ENCODE data around the gene NLRC4.
"Not testable (repeated sequence)": the region's sequence is repeated elsewhere in the genome, so short reads cannot be mapped to it uniquely, and the experiment has no call there.

The NLRC4 gene

DNA sequence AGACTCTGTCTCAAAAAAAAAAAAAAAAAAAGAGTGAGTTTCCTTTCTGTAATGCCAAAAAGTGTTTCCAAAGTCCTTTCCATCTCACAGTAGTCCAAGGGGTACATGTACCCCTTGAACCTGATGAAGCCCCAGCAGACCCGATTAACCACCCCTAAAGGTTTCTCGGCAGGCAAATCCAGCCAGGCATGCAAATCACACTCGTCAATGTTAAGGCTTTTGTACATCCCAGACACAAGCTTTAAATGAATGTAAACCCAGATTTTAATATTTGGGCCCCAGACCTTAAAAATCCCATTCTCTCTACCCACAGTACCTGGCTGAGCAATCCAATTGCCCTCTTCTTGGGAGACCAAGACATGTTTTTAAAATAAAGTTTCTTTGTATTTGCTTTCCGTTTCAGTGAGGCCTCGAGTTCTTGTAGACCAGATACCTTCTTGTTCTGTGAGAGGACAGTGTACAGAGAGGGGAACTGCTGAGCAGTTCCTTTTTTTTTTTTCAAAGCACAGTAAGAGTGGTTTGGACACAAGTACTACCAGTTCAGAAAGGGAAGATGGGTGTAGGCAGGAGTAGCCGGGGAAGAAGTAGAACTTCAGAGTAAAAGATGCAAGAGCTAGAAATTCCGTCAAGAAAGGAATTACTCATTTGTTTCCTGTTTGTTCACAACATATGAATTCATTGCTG lies at the start of gene NLRC4:
NLRC4 (minus strand) TSS at position 465 of the 684 bp plus-strand sequence. CDS start 8,111 bp downstream, outside the sequence.
- DNase-seq (ENCODE audit: low read depth): no peak

- no peak for DNase-seq (ENCODE audit: low read depth)
These were observed 45.9 kb upstream of the NLRC4 start for GRCh38 chr2:32310577-32310976.

DNA sequence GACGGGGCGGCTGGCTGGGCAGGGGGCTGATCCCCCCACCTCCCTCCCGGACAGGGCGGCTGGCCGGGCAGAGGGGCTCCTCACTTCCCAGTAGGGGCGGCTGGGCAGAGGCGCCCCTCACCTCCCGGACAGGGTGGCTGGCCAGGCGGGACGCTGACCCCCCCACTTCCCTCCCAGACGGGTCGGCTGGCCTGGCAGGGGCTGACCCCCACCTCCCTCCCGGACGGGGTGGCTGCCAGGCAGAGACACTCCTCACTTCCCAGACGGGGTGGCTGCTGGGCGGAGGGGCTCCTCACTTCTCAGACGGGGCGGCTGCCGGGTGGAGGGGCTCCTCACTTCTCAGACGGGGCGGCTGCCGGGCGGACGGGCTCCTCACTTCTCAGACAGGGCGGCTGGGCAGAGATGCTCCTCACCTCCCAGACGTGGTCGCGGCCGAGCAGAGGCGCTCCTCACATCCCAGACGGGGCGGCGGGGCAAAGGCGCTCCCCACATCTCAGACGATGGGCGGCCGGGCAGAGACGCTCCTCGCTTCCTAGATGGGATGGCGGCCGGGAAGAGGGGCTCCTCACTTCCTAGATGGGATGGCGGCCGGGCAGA lies 29.4 kb upstream of the NLRC4 start:
- not testable (repeated sequence) for DNase-seq (ENCODE audit: low read depth)

- not testable (repeated sequence) for DNase-seq (ENCODE audit: low read depth)
These were observed 28.8 kb upstream of the NLRC4 start for GRCh38 chr2:32293493-32293892.

GRCh38 chr2:32291746-32292145 lies 27.1 kb upstream of the NLRC4 start:
- no peak for DNase-seq (ENCODE audit: low read depth)

DNA sequence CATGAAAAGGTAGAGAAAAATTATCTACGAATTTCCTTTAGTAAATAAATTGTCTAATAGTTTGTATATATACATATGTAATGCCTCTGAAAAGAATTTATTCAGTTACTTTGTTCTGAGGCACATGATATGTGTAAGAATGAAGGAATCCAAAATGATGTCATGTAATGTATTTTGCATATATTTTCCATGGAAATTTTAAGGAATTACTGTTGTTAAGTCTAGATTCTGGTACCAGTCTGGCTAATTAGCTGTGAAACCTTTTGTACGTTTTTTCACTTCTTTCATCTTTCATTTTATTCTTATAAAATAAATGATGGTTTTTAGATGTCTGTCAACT lies 25.3 kb upstream of the NLRC4 start:
- DNase-seq (ENCODE audit: low read depth): no peak

GRCh38 chr2:32289165-32289999 lies 24.7 kb upstream of the NLRC4 start:
- no peak for DNase-seq (ENCODE audit: low read depth)

- DNase-seq (ENCODE audit: low read depth): no peak
These were observed 19.6 kb upstream of the NLRC4 start for GRCh38 chr2:32284321-32284720.

- no peak for DNase-seq (ENCODE audit: low read depth)
These were observed 13.8 kb upstream of the NLRC4 start for GRCh38 chr2:32278478-32278853.

- DNase-seq (ENCODE audit: low read depth): peak; percentile 74
These were observed 13.2 kb upstream of the NLRC4 start, which contains the start of gene YIPF4 for GRCh38 chr2:32277674-32278477. Gene YIPF4, plus strand, starts transcription at chr2:32277904. Its CDS starts 252 bp downstream, at chr2:32278156.

- no peak for DNase-seq (ENCODE audit: low read depth)
These were observed 12.6 kb upstream of the NLRC4 start for GRCh38 chr2:32277363-32277673.

DNA sequence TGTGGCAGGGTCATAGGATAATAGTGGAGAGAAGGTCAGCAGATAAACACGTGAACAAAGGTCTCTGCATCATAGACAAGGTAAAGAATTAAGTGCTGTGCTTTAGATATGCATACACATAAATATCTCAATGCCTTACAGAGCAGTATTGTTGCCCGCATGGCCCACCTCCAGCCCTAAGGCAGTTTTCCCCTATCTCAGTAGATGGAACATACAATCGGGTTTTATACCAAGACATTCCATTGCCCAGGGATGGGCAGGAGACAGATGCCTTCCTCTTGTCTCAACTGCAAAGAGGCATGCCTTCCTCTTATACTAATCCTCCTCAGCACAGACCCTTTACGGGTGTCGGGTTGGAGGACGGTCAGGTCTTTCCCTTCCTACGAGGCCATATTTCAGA lies 11.1 kb upstream of the NLRC4 start:
- DNase-seq (ENCODE audit: low read depth): not testable (repeated sequence)

- DNase-seq (ENCODE audit: low read depth): no peak
These were observed 9.6 kb upstream of the NLRC4 start for GRCh38 chr2:32274289-32274688.

DNA sequence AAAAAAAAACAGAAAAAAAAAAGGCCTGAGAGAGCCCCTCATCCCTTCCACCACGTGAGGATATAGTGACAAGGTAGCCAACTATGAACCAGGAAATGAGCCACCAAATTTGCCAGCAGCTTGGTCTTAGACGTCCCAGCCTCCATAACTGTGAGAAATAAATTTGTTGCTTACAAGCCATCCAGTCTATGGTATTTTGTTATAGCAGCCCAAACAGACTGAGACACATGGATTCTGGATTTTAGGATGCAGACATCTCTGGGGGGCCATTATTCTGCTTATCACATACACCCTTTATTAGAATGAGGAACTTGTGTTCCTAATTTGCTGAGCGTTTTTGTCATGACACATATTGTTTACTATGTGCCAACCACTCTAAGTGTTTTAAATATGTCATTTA lies 7.6 kb upstream of the NLRC4 start:
- DNase-seq (ENCODE audit: low read depth): no peak

DNA sequence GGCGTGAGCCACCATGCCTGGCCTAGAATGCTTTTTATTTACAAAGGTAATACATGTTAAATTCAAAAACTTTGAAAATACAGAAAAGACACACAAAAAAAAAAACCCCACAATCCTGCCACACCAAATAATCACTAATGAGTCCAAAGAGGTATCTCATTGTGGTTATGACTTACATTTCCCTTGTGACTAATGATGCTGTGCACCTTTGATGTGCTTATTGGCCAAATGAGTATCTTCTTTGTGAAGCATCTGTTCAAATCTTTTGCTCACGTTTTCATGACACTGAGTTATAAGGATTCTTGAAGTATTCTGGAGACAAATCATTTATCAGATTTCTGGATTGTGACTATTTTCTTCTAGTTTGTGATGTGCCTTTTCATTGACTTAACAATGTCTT lies 6.4 kb upstream of the NLRC4 start:
- DNase-seq (ENCODE audit: low read depth): no peak

DNA sequence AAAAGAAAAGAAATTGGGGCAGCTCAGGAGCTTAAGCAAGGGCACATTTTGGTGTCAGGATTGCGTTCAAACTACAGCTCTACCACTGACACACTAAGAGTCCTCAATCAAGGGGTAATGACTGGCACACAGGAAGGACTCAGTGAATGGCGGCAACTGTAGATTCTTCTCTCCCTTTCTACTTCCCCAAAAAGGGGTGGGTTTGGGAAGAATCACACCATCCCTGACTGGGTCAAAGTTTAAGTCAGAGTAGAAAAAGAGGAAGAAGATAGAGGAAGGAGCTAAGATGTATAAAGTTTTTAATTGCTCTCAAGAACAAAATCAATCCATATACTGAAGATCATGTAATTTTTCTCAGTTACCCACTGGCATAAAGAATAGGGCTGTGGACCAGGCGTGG lies 2.6 kb downstream of the NLRC4 start:
- no peak for DNase-seq (ENCODE audit: low read depth)

GRCh38 chr2:32260376-32260775 lies 4.3 kb downstream of the NLRC4 start:
- no peak for DNase-seq (ENCODE audit: low read depth)

- no peak for DNase-seq (ENCODE audit: low read depth)
These were observed 6.4 kb downstream of the NLRC4 start for GRCh38 chr2:32258242-32258641.

DNA sequence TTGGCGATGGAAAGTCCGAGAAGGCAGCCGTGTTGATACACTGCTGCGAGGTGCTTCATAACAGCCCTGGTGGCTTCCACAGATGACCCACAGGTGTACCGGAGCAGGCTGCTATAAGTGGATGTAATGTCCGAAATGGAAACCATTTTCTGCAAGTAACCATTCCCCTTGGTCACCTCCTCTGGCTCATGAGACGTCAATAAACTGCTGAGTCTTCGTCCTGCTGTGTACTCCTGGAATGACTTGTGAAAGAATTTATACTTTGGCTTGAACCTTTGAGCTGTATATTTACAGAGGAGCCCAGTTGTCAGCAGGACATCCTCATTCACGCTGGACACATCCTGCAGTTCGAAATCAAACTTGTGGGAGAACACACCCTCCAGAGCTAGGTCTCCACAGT lies 14.4 kb downstream of the NLRC4 start:
- no peak for DNase-seq (ENCODE audit: low read depth)

DNA sequence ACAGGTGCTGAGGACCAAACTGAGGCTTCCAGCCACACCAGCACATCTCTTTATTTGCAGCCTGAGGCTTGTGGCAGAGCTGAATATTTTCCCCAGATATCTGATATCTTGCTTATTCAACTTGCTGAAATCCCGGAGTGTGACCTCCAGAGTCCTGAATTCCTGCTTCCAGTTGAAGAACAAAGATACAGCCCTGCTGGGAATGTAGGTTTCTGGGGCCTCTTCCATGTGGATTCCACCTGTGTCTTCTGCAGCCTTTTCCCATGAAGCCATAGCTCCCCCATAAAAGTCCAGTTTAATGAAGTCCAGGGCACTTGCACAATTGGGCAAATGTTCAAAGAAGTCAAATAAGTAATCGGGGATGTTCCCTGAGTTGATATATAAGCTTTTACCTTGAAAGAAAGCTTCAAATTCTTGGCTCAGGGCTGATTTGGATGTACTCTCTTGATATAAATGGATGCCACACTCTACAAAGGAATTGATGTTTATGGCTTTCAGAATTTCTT lies 14.9 kb downstream of the NLRC4 start:
- DNase-seq (ENCODE audit: low read depth): no peak

- no peak for DNase-seq (ENCODE audit: low read depth)
These were observed 16.4 kb downstream of the NLRC4 start for GRCh38 chr2:32248299-32248698.

DNA sequence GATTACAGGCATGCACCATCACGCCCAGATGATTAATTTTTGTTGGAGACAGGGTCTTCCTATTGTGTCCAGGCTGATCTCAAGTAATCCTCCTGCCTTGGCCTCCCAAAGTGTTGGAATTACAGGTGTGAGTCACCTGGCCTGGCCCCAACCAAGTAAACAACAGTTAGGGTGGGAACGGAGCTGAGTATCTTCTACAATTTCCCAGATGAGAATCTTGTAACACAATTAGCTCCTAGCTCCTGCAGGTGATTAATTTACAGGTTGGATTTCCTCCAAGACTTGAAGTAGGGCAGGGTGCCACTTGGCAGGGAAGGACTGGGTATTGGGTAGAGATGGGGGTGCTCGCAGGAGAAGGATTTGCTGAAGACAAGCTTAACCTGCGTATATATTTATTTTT lies 17.8 kb downstream of the NLRC4 start:
- no peak for DNase-seq (ENCODE audit: low read depth)
